ENCODE measurements around the gene PEAK1.
"Not testable (repeated sequence)": the region's sequence is repeated elsewhere in the genome, so short reads cannot be mapped to it uniquely, and the experiment has no call there.

PEAK1 gene

DNA sequence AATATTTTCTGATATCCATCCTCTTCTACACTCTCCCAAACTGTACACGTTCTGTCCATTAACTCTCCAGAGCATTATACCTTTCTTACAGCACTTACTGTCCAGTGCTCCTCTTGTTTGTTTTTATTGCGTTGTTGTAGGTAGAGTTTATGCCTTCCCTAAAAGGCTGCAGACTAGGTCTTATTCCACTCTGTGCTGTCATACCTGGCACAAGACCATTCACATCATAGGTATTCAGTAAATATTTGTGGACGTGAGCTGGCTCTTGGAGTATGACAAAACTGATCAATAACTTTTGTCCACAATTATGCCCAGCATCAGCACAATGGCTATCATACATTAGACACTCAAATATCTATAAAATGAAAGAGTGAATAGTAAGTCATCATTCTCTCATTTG, 5.2 kb upstream of the PEAK1 start:
- no peak for DNase-seq

DNA sequence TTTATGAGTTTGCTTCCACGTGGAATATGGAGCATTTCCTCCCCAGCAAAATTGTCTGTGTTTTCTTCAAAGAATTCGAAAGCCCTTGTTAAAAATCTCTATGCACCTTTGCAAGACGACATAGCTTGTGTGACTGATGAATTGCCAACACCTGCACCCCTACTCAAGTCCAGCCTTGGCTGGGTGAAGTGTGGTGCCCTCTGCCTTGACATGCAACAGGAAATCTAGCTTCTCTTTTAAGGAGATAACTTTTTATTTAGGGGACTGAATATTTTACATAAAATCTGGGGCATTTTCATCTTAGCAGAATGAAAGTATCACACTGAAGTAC, 1.4 kb upstream of the PEAK1 start:
- DNase-seq, result peak in 1 of 10 donors; percentile 73
- intact Hi-C loops (cut with DNase I), result no loop called here

More for the DNA sequence above, 5.2 kb upstream of the PEAK1 start:
- intact Hi-C loops (cut with DNase I), result no loop called here

DNA sequence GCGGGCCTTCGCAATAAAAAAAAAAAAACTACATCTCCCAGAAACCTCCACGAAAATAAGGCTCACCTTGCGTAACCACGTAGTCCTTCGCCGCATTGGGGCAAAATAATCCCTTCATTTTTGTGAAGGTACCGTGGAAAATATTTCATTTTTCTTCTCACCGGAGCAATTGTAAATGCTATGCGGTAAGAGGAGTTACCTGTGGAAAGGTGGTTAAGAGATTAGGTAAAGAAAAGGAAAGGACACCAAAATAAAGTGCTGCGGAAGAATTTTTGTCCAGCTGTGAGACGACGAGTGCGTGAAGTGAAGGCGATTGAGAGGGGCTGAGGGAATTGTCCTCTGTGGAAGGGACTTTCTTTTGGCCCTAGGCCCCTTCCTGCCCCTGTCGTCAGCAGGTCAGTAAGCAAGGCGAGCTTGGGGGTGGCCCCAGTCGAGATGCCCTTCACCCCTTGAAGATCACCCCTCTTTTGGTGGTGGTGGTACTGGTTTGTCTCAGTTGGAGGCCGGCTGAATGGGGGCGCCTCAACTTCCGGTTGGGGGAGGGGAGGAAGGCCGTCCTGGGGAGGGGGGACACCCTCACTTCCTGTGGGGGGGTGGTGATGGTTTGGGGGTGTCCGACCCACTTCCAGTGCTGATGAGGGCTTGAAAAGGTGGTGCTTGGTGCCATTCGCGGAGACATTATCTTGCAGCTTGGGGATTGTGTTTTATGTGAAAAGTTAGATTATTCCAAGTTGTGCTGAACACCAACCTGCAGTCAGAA, 886 bp upstream of the PEAK1 start, which contains the start of gene HMG20A:
Gene HMG20A (plus strand): TSS at position 279 of the 760 bp plus-strand sequence. CDS start 37,520 bp downstream, outside the sequence.
- peak; percentile 45 to 93 (median 63) for DNase-seq
- intact Hi-C loops (cut with DNase I), result loop anchor here (1.0 kb wide), 1 partner anchor 77 kb away; no protein-coding TSS in a partner anchor

DNA sequence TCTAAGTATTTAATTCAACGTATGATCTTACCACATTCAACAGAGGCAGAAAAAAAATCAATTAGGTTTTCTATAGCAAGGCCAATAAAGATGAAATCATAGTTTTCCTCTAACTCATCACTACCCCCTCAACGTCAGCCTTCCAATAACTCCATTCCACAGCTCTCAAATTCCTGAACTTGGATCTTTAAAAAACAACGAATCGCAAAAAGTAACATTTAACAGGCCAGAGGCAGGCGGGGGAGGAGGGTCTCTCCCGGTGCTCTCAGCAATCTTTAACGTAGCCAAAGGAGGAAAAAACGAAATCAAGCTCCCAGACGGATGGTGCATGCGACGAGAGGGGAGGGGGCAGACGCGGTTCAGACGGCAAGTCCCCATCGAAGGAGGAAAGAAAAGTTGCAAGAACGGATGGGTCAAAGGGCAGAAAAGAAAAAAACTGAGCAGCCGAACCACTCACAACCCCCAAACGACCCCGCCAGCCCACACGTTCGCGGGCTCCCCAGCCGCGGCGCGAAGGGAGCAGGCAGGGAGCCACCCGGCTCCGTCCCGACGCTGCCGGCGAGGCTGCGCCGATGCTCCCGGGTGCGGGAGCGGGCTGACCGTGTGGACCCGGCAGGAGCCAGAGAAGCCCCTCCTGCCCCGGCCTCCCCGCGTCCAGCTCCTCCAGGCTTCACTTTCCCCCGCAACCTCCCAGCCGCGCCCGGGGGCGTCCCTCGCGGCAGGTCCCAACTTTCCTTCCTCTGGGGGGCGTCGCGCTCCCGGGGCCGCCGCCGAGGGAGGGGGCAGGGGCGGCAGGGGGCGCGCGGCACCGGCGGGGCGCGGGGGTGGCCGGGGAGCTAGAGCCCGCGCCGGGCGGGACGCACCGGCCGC, 703 bp downstream of the PEAK1 start:
- DNase-seq, result peak in 8 of 10 donors; percentile 9 to 88 (median 30)
- intact Hi-C loops (cut with DNase I), result loop anchor here (5.0 kb wide), 1 partner anchor 123 kb away; no protein-coding TSS in a partner anchor

DNA sequence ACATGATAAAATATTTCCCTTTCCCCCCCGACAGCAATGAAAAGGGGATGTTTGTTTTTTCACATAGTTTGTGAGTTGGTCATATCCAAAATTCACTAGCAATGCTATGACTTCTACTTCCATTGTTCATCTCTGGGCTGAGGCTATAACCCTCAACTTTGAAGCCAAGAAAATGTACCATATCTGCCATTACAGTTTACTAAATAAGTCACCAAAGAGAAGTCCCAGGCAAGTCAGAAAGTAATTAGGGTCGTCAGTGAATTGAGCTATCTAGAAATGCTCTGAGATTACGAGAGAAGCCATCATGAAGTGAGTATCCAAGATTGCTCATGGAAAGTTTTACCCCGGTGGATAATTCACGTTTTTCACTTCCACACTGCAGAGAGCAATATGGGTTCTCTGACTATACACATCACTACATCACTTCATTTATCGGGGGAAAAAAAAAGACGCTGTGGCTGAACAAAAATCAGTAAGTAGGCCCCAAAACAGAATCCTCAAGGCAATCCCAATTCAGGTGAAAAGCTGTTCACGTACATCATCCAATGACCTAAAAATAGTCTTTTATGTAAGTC, 1.4 kb downstream of the PEAK1 start:
- DNase-seq, result no peak

DNA sequence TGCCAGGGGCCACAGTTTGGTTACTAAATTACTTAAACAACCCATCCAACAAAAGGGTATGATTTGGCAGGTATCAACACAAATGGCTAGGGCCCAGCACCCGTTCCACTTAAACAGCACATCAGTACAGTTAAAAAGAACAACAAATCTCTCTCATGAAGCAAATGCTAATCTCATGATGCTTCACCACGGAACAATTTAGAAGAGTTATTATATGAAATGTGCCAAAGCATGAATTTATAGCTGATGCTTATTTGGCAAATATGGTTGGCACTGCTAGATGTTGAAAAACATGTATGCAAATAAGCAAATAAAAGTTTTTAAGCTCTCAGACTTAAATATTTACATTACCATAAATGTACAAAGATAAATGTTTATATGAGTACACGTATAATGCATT, 2.3 kb downstream of the PEAK1 start:
- no peak for DNase-seq
- intact Hi-C loops (cut with DNase I), result loop anchor here (5.0 kb wide), 1 partner anchor 125 kb away; no protein-coding TSS in a partner anchor

More for the DNA sequence above, 1.4 kb downstream of the PEAK1 start:
- intact Hi-C loops (cut with DNase I), result loop anchor here (5.0 kb wide), 1 partner anchor 124 kb away; no protein-coding TSS in a partner anchor

DNA sequence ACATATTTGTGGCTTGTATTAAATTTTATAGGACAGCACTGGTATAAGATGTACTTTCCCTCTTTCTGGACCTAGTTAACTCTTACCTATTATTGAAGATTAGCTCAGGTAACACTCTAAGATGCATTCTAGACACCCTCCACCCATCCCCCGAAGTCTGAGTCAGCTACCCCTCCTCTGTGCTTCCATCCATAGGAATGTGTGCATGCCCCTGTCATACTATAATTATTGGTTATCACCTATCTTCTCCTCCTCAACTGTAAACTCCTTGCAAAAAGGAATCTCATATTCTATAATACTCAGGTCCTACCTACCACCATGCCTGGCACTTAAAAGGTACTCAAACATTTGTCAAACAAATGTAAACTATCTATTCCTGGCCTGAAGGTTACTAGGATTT, 3.0 kb downstream of the PEAK1 start:
- DNase-seq, result no peak
- intact Hi-C loops (cut with DNase I), result loop anchor here (5.0 kb wide), 1 partner anchor 125 kb away; no protein-coding TSS in a partner anchor

DNA sequence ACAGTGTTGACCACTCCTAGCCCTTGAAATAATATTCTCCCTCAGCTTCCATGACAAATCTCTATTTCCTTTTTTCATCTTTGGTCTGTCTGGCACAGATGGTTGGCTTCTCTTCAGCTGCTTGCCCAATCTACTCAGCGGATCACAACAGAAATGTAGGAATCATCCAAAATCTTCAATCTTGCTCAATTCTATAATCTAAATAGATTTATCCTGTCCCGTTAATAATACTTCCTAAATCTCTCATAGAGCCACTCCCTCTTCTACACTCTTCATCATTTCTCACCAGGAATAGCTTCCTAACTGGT, 3.8 kb downstream of the PEAK1 start:
- DNase-seq, result no peak
- intact Hi-C loops (cut with DNase I), result loop anchor here (5.0 kb wide), 1 partner anchor 126 kb away; no protein-coding TSS in a partner anchor

DNA sequence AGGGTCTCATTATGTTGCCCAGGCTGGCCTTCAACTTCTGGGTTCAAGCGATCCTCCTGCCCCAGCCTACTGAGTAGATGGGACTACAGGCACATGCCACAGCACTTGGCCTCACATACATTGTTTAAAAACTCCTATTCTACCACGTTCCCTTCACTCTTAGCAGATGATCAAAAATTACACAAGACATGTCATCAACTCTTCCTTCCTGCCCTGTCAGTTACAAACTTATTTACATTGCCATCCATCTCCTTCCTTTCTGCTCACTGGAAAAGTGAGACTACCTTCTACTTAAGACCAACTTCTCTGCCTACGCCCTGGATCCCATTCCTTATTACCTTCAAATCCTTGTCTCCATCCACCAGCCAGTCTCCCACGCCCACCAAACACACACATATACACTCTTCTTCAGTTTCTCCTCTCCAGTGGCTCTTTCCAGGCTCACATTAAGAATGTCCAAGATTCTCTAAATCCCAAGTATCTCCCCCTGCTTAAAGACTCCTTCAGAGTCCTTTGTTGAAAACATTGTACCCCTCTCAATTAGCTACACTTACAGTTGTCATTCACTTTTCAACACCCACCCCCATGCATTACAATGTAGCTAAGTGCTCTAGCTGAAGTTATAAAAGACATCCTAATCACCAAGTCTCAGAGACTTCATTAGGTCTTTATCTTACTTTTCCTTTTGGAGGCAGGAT, 4.3 kb downstream of the PEAK1 start:
- no peak for DNase-seq
- intact Hi-C loops (cut with DNase I), result loop anchor here (5.0 kb wide), 1 partner anchor 127 kb away; no protein-coding TSS in a partner anchor

DNA sequence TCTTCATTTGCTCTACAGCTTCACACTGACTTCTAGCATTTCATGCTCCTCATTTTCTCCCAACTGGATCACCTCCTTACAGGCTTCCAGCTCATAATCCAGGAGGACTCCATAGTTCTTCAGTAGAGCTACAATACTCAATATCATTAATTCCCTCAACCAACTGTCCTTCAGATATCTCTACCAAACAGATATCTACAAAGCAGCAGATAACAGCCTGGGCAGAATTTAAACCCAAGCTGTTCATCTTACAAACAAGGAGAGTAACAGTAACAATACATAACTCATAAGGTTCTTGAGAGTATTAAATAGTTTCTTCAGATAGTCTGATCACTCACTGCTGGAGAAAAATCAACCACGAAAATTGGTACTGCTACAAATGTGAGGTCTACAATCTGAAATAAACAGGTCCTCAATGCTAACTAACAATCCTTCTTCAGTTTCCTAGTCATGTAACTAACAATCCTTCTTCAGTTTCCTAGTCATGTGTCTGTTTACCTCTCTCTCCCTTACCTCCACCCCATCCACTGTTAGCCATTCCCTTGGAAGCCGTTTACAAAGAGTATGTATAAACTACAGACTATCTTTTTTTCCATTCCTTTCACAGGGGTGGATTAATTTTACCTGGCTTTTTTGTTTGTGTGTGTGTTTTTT, 5.0 kb downstream of the PEAK1 start:
- DNase-seq, result no peak
- intact Hi-C loops (cut with DNase I), result loop anchor here (5.0 kb wide), 1 partner anchor 127 kb away; no protein-coding TSS in a partner anchor

DNA sequence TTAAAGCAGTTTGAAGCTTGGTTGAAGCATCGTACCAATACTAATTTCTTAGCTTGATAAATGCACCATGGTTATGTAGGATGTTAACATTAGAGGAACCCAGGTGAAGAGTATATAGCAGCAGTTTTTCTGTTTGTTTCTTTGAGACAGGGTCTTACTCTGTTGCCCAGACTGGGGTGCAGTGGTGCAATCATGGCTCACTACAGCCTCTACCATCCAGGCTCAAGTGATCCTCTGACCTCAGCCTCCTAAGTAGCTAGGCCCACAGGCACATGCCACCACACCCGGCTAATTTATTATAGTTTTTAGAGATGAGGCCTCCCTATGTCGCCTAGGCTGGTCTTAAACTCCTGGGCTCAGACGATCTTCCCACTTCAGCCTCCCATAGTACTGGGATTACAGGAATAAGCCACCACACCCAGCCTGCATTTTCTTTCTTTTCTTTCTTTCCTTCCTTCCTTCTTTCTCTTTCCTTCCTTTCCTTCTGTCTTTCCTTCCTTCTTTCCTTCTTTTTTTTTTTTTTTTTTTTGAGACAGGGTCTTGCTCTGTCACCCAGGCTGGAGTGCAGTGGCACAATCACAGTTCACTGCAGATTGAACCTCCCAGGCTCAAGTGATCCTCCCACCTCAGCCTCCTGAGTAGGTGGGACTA, 6.1 kb downstream of the PEAK1 start:
- no peak for DNase-seq
- intact Hi-C loops (cut with DNase I), result no loop called here

DNA sequence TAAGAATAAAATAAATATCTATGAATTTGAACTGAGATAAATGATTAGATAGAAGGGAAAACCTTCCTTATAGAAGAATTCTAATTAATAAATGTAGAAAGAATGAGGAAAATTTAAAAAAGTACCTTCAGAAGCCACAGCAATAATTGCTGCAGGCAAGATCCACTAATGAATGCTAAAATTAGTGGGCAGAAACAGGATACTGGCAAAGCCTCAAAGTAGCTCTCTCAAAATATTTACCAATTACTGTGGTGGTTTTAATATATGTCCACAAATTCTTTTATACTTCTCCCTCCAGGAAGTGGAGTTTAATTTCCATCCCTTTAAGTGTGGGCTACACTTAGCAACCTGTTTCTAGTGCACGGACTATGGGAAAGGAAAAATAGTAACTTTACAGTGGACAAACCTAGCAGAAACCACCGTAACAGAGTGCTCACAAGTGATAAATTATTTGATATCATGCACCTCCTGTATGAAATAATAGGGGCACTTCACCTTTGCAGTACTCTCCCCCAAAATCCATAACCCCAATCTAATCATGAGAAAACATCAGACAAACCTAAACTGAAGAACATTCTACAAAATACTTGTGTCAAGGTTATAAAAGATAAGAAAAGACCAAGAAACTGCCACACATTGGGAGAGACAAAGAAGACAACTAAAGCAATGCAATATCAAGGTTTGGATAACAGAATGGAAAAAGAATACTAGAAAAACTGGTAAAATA, 6.8 kb downstream of the PEAK1 start:
- intact Hi-C loops (cut with DNase I), result no loop called here
- no peak for DNase-seq

DNA sequence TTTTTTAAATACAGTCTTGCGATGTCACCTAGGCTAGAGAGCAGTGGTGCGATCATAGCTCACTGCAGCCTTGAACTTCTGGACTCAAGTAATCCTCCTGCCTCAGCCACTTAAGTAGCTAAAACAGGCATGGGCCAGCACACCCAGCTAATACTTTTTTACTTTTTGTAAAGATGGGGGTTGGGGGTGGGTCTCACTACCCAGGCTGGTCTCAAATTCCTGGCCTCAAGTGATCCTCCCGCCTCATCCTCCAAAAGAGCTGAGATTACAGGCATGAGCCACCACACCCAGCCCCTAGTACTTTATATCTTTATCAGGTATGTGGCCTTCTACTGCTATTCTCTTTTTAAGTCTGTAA, 8.3 kb downstream of the PEAK1 start:
- intact Hi-C loops (cut with DNase I), result no loop called here
- no peak for DNase-seq

DNA sequence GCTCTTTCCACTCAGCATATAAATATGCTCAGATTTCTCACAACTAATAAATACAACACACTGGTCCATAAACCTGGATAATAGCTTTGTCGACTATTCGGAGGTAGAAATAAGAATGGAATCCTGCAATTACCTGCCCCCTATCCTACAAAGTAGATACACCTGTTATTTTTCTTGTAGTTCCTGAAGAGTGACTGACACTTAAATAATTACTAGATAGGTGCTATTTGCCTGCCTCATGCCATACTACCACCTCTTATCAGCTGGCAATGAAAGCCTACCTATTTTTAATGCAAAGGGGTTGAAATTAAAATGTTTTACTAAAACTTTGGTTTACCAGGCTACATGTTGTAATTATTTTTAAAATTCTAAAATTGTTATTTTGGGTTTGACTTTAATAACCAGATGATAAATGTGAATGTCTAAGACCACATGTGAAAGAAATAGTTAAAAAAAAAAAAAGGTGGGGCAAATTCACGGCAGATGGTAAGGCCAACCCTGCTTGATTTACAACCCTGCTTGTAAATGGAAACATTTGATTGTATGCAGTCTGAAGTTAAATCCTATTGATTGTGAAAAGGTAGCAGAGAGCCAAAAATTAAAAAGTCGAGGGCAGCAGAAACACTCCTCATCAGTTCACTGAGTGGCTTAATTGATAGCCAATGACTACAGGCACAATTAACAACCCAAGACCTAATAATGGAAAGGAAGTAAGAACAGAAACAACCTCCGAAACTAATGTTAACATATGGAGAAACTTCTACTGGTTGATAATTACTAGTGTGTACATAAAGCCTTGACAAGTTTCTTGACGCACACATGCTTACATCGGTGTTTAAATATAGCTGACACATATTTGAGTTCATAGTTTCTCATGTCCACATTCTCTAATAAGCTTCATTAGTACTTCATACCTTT, 8.9 kb downstream of the PEAK1 start:
- DNase-seq, result no peak
- intact Hi-C loops (cut with DNase I), result no loop called here

DNA sequence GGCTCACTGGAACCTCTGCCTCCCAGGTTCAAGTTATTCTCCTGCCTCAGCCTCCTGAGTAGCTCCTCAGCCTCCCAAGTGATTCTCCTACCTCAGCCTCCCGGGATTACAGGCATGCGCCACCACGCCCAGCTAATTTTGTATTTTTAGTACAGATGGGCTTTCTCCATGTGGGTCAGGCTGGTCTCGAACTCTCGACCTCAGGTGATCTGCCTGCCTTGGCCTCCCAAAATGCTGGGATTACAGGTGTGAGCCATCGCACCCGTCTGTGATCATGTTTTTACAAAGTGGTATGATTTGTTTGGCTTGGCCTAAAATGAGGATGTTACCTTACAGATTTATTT, 9.8 kb downstream of the PEAK1 start:
- DNase-seq; intact Hi-C loops (cut with DNase I): not testable (repeated sequence)

DNA sequence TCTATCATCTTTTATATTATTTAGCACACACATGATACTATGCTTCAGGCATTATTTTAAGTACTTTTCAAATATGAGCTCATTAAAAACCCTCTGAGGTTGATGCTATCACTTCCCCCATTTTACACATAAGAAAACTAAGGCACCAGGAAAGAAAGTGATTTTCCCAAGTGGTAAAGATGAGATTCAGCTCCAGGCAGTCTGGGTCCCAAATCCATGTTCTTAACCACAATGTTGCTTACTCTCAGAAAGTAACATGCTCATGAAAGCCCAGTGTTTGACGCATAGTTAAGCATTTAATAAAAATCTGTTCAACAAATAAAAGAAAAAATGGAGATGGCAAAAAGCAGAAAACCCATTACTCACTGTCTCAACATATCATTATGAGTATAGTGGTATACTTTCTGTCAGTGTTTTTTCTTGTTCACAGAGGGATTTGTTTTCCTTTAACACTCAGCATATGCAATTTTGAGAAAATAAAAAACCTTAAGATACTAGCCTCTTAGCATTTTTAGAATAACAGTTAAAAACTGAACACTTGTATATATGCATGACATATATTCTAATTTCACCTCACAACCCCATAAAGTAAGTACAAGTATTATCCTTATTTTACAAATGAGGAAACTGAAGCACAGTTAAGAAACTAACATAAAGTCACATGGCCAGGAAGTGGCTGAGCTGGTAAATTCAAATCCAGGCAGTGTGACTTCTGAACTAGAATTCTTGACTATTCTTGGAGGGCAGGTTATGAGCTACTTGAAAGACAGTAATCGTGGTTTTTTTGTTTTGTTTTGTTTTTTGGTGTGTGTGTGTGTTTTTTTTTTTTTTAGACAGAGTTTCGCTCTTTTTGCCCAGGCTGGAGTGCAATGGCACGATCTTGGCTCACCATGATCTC, 10.4 kb downstream of the PEAK1 start:
- intact Hi-C loops (cut with DNase I), result no loop called here
- no peak for DNase-seq

DNA sequence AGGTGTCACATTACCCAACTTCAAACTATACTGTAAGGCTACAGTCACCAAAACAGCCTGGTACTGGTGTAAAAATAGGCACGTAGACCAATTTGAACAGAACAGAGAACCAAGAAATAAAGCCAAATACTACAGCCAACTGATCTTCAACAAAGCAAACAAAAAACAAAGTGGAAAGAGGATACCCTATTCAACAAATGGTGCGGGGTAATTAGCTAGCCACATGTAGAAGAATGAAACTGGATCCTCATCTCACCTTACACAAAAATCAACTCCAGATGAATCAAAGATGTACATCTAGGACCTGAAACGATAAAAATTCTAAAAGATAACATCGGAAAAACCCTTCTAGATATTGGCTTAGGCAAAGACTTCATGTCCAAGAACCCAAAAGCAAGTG, 13.1 kb downstream of the PEAK1 start:
- no peak for DNase-seq
- intact Hi-C loops (cut with DNase I), result no loop called here

Data from posterior cingulate gyrus (tissue), 11 donors.